CD4-positive, alpha-beta T cell (primary cell): ENCODE results near the gene STEAP3. TPM values are rescaled to one million over a fixed set of nuclear protein-coding genes. Genes with fewer than 3 reads are reported as not detected.

ENCODE experiments used
- ATAC-seq: fragments of 200-7000 bp; cut with Tn5 transposase; one replicate; pipeline ENCODE4 v1.10.0; 2022; ENCODE audit warnings: mild to moderate bottlenecking; ENCODE audit not compliant: poor library complexity
- CTCF ChIA-PET: fragments of 350-600 bp; sonication (Branson Sonifier 250); formaldehyde crosslinking; loops from one replicate; lab custom pipeline; 2021; ENCODE audit warnings: antibody characterized with exemption, inconsistent platforms; lab: Charles Lee
- POLR2A ChIA-PET: fragments of 350-600 bp; sonication (Branson Sonifier 250); formaldehyde crosslinking; loops from one replicate; lab custom pipeline; 2021; ENCODE audit warnings: antibody characterized with exemption, inconsistent platforms; lab: Charles Lee
- DNase-seq, 14 experiments: peaks; one replicate each; pipeline ENCODE4 v3.0.0-alpha.2; 2013 to 2020; ENCODE audit warnings: mixed read lengths in 2 of 14
- H3K27ac ChIP-seq, 2 donors: one replicate each; pipeline versions ENCODE4 v1.5.1 to v1.7.0; 2013; ENCODE audit warnings: low read length in 2 of 2, low read depth in 1 of 2, mild to moderate bottlenecking in 1 of 2
- H3K27me3 ChIP-seq, 2 experiments: 1 replicate in 1 of 2; 2 replicates in 1 of 2; pipeline versions ENCODE4 v1.6.1 to v1.7.0; 2013; ENCODE audit warnings: low read length in 2 of 2, control low read depth in 1 of 2, mild to moderate bottlenecking in 1 of 2, moderate library complexity in 1 of 2; ENCODE audit not compliant: insufficient read depth in 2 of 2, control insufficient read depth in 1 of 2
- H3K36me3 ChIP-seq: one replicate; pipeline ENCODE4 v1.6.1; 2013; ENCODE audit warnings: low read length, control low read depth; ENCODE audit not compliant: insufficient read depth
- H3K4me1 ChIP-seq: one replicate; pipeline ENCODE4 v1.6.1; 2013; ENCODE audit warnings: low read length, control low read depth; ENCODE audit not compliant: insufficient read depth
- H3K4me3 ChIP-seq: one replicate; pipeline ENCODE4 v1.5.1; 2013; ENCODE audit warnings: mild to moderate bottlenecking, low read length, moderate library complexity
- H3K9me3 ChIP-seq, 2 experiments: 1 replicate in 1 of 2; 2 replicates in 1 of 2; pipeline versions ENCODE4 v1.6.1 to v1.7.0; 2013; ENCODE audit warnings: low read length in 2 of 2, mild to moderate bottlenecking in 2 of 2, control low read depth in 1 of 2, moderate library complexity in 1 of 2; ENCODE audit not compliant: control insufficient read depth in 1 of 2, insufficient read depth in 1 of 2
- H3K27ac Mint-ChIP-seq: one replicate; pipeline ENCODE4 v1.8.0; 2020; ENCODE audit warnings: mixed read lengths
- H3K27me3 Mint-ChIP-seq: one replicate; pipeline ENCODE4 v1.8.0; 2021; ENCODE audit warnings: mixed read lengths
- H3K36me3 Mint-ChIP-seq: one replicate; pipeline ENCODE4 v1.8.0; 2021; ENCODE audit warnings: low read depth, mixed read lengths
- H3K4me1 Mint-ChIP-seq: one replicate; pipeline ENCODE4 v1.8.0; 2021; ENCODE audit warnings: low read depth, mixed read lengths
- H3K4me3 Mint-ChIP-seq: one replicate; pipeline ENCODE4 v1.8.0; 2020; ENCODE audit warnings: mild to moderate bottlenecking, mixed read lengths
- H3K9me3 Mint-ChIP-seq: one replicate; pipeline ENCODE4 v1.8.0; 2020; ENCODE audit warnings: mixed read lengths
- intact Hi-C, 2 experiments: fragments of 100-400 bp; cut with DNase I in 1 of 2; cut with micrococcal nuclease in 1 of 2; formaldehyde crosslinking; loops; one replicate each; pipeline versions ENCODE4 v1.15.1 to v1.9.0; 2023 to 2025; cut with DNase I, micrococcal nuclease
- total RNA-seq, 174 experiments: library from RNA in 2 of 174; stranded (reverse) in 2 of 174; gene quantifications; one replicate each; pipeline ENCODE4 v1.2.3 and lab custom pipeline; 2021 to 2026
- TF ChIP-seq, protein P1 (sequence below): fragments of 200-600 bp; IDR thresholded peaks from one replicate; pipeline ENCODE4 v1.8.0; 2022; ENCODE audit warnings: antibody characterized with exemption, mild to moderate bottlenecking

STEAP3 gene
- total RNA-seq, 2 experiments from 2014 or later, result not detected

DNA sequence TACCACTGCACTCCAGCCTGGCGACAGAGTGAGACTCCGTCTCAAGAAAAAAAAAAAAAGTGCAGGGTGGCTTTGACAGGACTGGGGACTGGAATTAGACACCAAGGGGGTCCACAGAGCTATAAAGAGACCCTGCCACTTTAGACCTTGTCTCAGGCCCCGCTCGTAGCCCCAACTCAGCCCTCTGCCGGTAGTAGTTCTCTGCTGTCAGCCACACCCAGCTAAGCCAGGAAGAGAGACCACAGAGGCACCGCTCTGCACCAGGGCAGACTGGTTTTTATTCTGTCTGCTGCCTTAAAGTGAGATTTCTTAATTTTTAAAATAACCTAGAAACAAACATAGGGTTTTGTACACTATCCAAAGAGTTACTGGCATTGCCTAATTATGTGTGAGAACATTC, 66.0 kb downstream of the STEAP3 start:
- Histone ChIP-seq H3K4me3 (no peak overlapping the region), H3K27ac (no peak overlapping the region), H3K27me3 (no peaks in the 10 kb centered on the region), H3K36me3 (no peaks in the 10 kb centered on the region), H3K9me3 (no peaks in the 10 kb centered on the region), H3K4me1 (no peaks in the 10 kb centered on the region)
- no peaks in the 10 kb centered on the region for H3K27me3 Mint-ChIP-seq
- H3K4me1 Mint-ChIP-seq, result no peaks in the 10 kb centered on the region
- no peaks in the 10 kb centered on the region for H3K9me3 Mint-ChIP-seq
- no peak overlapping the region for H3K4me3 Mint-ChIP-seq
- DNase-seq (no peak), ATAC-seq (no peak)
- ChIA-PET POLR2A (no interaction called here), CTCF (interaction anchor here (1.2 kb wide), 1 partner anchor 407 kb away, joined by 4 read pairs; no protein-coding TSS in a partner anchor)
- intact Hi-C loops, result loop anchor here in 1 of 2 experiments (1.0 kb wide), 1 partner anchor 22 kb away; no protein-coding TSS in a partner anchor
- TF ChIP-seq, protein P1, sequence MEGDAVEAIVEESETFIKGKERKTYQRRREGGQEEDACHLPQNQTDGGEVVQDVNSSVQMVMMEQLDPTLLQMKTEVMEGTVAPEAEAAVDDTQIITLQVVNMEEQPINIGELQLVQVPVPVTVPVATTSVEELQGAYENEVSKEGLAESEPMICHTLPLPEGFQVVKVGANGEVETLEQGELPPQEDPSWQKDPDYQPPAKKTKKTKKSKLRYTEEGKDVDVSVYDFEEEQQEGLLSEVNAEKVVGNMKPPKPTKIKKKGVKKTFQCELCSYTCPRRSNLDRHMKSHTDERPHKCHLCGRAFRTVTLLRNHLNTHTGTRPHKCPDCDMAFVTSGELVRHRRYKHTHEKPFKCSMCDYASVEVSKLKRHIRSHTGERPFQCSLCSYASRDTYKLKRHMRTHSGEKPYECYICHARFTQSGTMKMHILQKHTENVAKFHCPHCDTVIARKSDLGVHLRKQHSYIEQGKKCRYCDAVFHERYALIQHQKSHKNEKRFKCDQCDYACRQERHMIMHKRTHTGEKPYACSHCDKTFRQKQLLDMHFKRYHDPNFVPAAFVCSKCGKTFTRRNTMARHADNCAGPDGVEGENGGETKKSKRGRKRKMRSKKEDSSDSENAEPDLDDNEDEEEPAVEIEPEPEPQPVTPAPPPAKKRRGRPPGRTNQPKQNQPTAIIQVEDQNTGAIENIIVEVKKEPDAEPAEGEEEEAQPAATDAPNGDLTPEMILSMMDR, result no peak
- H3K27ac Mint-ChIP-seq, result no peak overlapping the region
- peaks cover 4% of the 10 kb centered on the region for H3K36me3 Mint-ChIP-seq

DNA sequence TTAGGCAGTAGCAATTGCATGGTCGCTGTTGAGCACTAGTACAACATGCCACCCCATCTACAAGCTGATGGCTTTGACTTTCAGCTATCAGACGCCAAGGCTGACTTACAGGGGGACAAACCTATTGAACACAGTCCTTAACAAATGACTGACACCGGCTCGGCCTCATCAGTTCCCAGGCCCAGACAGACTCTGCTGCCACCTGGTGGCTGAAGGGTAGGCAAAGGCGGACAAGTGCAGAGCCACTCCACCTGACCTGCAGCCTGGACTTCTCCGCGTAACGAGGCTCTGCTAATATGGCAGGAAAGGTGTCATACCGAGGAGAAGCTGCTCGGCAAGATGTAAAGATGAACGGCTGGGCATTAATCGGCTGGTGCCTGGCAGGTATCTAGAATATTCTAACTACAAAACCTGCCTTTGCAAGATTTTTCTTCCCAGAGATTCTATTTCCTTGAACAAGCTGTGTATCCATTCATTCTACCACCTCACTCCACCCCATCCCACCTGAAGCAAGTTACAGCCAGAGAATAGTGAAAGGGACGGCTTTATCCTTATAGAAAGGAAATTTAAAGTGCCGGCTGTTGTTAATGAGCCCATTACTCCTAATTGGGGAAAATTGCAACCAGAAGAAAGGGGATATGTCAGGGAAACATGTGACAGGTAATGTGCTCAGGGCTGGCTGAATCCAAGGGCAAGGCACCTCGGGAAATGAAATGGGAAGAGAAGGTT, 67.4 kb downstream of the STEAP3 start:
- H3K36me3 ChIP-seq, result no peaks in the 10 kb centered on the region
- DNase-seq, result peak in 11 of 14 experiments; percentile 51 to 75 (median 66)
- no peaks in the 10 kb centered on the region for H3K27me3 ChIP-seq
- TF ChIP-seq, protein P1, result no peak
- ChIA-PET POLR2A (no interaction called here), CTCF (interaction anchor here (1.2 to 2.3 kb wide), 2 partner anchors 10 to 408 kb away, joined by 4 to 9 read pairs; no protein-coding TSS in a partner anchor)
- no peaks in the 10 kb centered on the region for H3K27me3 Mint-ChIP-seq
- no peaks in the 10 kb centered on the region for H3K9me3 Mint-ChIP-seq
- H3K27ac Mint-ChIP-seq, result no peak overlapping the region
- no peak overlapping the region for H3K4me3 ChIP-seq
- H3K27ac ChIP-seq, result no peak overlapping the region
- no peaks in the 10 kb centered on the region for H3K9me3 ChIP-seq
- no peak overlapping the region for H3K4me3 Mint-ChIP-seq
- intact Hi-C loops, result loop anchor here in 1 of 2 experiments (1.0 kb wide), 1 partner anchor 24 kb away; no protein-coding TSS in a partner anchor
- no peak for ATAC-seq
- H3K4me1 Mint-ChIP-seq, result no peaks in the 10 kb centered on the region
- H3K4me1 ChIP-seq, result no peaks in the 10 kb centered on the region
- no peaks in the 10 kb centered on the region for H3K36me3 Mint-ChIP-seq

DNA sequence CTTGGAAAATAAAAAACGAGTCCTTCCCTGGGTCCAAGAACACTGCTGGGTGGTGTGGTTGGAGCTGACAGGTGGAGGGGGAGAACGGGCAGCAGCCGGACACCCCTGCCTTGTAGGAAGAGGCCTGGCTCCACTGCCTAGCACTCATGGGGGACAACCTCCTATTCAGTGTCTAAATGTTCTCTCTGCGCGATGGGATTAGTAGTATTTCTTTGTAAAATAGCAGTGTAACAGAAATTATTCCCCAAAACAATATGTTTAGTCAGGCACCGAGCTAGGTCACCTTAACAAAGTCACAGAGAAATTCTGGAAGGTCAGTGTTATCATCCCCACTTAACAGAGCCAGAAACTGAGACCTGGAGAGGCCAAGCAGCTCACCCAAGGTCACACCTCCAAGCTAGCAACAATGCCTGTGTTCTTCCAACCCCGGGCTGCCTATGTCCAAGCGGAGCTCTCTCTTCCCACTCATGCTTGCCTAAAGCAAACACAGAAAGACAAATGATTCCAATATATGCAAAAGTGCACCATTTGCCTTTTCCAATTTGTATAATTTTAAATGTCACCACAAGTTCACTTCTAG, 68.0 kb downstream of the STEAP3 start:
- no peak for ATAC-seq
- Mint-ChIP-seq H3K36me3 (no peaks in the 10 kb centered on the region), H3K4me1 (no peaks in the 10 kb centered on the region), H3K4me3 (no peak overlapping the region), H3K27ac (no peak overlapping the region), H3K27me3 (no peaks in the 10 kb centered on the region), H3K9me3 (no peaks in the 10 kb centered on the region)
- Histone ChIP-seq H3K27ac (no peak overlapping the region), H3K36me3 (no peaks in the 10 kb centered on the region), H3K9me3 (no peaks in the 10 kb centered on the region), H3K27me3 (no peaks in the 10 kb centered on the region), H3K4me1 (no peaks in the 10 kb centered on the region), H3K4me3 (no peak overlapping the region)
- intact Hi-C loops, result no loop called here
- TF ChIP-seq, protein P1, result no peak
- DNase-seq, result no peak
- POLR2A ChIA-PET, result no interaction called here
- CTCF ChIA-PET, result interaction anchor here (1.2 to 2.3 kb wide), 3 partner anchors 9 to 409 kb away, joined by 3 to 9 read pairs (median 4); no protein-coding TSS in a partner anchor
